Activated CD4-positive, CD25-positive, alpha-beta regulatory T cell treated with anti-CD3 and anti-CD28 coated beads, Interleukin-2, amount 50 U/mL, for 24 hours (primary cell): Measurements from ENCODE around the gene NGFR.
"Not testable (repeated sequence)": the region's sequence is repeated elsewhere in the genome, so short reads cannot be mapped to it uniquely, and the experiment has no call there.

Source experiments
- ATAC-seq, 2 donors: fragments of 150-1000 bp; cut with Tn5 transposase; one replicate each; pipeline ENCODE4 v1.10.0; 2021; ENCODE audit warnings: mild to moderate bottlenecking in 1 of 2, moderate library complexity in 1 of 2

Gene NGFR

GRCh38 chr17:49547566-49547965 lies 52.5 kb downstream of the NGFR start:
- ATAC-seq = no peak

GRCh38 chr17:49548051-49548505 lies 53.0 kb downstream of the NGFR start:
- no peak for ATAC-seq

- ATAC-seq = no peak
These were observed 53.6 kb downstream of the NGFR start for GRCh38 chr17:49548506-49549310.

GRCh38 chr17:49549311-49549605 lies 54.2 kb downstream of the NGFR start:
- no peak for ATAC-seq

GRCh38 chr17:49549691-49550678 lies 54.9 kb downstream of the NGFR start:
- no peak for ATAC-seq

- not testable (repeated sequence) for ATAC-seq
These were observed 55.7 kb downstream of the NGFR start for GRCh38 chr17:49550764-49551163.

- ATAC-seq = no peak
These were observed 56.4 kb downstream of the NGFR start for GRCh38 chr17:49551221-49552069.

GRCh38 chr17:49552070-49552751 lies 57.1 kb downstream of the NGFR start:
- no peak for ATAC-seq

GRCh38 chr17:49553676-49554335 lies 58.7 kb downstream of the NGFR start:
- no peak for ATAC-seq

- ATAC-seq = no peak
These were observed 59.8 kb downstream of the NGFR start for GRCh38 chr17:49554694-49555494.

- no peak for ATAC-seq
These were observed 60.6 kb downstream of the NGFR start for GRCh38 chr17:49555495-49556222.

GRCh38 chr17:49556223-49556943 lies 61.3 kb downstream of the NGFR start:
- peak; percentile 97 to 98 for ATAC-seq

GRCh38 chr17:49557312-49558024 lies 62.4 kb downstream of the NGFR start:
- ATAC-seq = no peak
